Right renal cortex interstitium (tissue), 3 donors: ENCODE data around the gene SGCG. TPM values are rescaled to one million over a fixed set of nuclear protein-coding genes. Genes with fewer than 3 reads are reported as not detected.
"Not testable (repeated sequence)": the region's sequence is repeated elsewhere in the genome, so short reads cannot be mapped to it uniquely, and the experiment has no call there.

Source experiments
- DNase-seq, 3 donors: peaks; one replicate each; pipeline ENCODE4 v3.0.0-alpha.2; 2013; ENCODE audit warnings: low read depth in 3 of 3, low spot score in 2 of 3
- polyA plus RNA-seq, 3 donors: library from polyadenylated mRNA; unstranded; fragments of 120-200 nt; gene quantifications; one replicate each; pipeline ENCODE4 v1.2.1, GENCODE V29; 2013; ENCODE audit not compliant: insufficient read length in 3 of 3

The SGCG gene, protein sequence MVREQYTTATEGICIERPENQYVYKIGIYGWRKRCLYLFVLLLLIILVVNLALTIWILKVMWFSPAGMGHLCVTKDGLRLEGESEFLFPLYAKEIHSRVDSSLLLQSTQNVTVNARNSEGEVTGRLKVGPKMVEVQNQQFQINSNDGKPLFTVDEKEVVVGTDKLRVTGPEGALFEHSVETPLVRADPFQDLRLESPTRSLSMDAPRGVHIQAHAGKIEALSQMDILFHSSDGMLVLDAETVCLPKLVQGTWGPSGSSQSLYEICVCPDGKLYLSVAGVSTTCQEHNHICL
- 1 to 10 TPM; 3.8 to 5.1 (median 5.1) TPM for polyA plus RNA-seq

DNA sequence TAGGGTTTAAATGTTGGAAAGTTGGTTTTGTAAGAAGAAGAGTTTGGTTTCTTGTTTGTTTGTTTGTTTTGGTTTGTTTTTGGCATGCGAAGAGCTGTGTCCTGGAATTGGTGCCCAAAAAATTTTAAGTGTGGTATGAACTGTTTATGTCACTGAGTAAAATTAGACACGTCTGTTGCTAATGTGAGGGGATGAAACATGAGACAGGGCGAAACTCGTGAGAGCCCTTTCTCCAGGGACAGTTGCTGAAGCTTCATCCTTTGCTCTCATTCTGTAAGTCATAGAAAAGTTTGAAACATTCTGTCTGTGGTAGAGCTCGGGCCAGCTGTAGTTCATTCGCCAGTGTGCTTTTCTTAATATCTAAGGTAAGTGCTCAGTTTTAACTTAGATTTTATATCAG is at the start of gene SGCG:
TSS of gene SGCG (plus strand) at position 269 of the 400 bp plus-strand sequence. CDS start 22,716 bp downstream, outside the sequence.
- no peak for DNase-seq

DNA sequence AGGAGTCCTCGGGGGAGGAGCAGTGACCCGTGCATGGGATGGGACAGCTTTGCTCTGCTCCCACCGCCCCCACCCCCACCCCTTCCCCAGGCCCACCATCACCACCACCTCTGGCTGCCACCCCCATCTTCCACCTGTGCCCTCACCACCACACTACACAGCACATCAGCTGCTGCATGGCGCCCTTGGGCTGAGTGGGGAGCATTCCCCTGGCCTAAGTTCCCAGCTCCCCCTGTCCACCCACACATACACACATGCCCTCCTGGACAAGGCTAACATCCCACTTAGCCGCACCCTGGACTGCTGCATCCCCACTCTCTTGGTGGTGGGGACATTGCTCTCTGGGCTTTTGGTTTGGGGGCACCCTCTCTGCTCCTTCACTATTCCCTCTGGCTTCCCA is 46.2 kb upstream of the SGCG start:
- no peak for DNase-seq

DNA sequence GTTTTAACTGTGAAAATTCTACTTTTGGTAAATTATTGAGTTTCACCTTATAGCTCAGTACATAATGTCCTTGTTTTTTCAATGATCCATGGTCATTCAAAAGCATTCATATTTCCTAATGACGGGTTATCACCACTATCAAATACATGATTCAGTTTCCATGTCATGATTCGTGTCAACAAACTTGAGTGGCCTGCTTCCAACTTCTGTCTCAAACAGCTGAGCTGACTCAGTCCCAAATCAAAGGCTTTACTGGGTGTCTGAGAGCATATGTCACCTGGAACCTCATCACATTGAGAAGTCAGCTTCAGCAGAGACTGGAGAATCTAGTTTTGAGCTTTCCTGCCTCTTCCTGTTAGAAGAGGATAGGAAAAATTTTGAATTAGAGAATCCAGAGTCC is 40.3 kb upstream of the SGCG start:
- DNase-seq = no peak

DNA sequence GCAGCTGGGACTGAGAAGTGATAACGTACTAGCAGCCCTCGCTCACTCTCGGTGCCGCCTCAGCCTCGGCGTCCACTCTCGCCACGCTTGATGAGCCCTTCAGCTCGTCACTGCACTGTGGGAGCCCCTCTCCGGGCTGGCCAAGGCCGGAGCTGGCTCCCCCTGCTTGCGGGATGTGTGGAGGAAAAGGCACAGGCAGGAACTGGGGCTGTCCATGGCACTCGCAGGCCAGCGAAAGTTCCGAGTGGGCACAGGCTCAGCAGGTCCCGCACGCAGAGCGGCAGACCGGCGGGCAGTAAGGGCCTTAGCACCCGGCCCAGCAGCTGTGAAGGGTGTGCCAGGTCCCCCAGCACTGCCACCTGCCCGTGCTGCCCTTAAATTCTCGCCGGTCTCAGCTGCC is 38.8 kb upstream of the SGCG start:
- DNase-seq = no peak

DNA sequence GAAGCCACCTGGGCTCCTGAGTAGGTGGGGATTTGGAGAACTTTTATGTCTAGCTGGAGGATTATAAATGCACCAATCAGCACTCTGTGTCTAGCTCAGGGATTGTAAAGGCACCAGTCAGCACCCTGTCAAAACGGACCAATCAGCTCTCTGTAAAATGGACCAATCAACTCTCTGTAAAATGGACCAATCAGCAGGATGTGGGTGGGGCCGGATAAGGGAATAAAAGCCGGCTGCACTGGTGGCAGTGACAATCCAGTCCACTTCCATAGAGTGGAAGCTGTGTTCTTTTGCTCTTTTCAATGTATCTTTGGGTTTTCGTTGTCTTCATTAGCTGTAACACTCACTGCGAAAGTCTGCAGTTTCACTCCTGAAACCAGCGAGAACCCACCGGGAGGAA is 38.2 kb upstream of the SGCG start:
- DNase-seq = not testable (repeated sequence)

DNA sequence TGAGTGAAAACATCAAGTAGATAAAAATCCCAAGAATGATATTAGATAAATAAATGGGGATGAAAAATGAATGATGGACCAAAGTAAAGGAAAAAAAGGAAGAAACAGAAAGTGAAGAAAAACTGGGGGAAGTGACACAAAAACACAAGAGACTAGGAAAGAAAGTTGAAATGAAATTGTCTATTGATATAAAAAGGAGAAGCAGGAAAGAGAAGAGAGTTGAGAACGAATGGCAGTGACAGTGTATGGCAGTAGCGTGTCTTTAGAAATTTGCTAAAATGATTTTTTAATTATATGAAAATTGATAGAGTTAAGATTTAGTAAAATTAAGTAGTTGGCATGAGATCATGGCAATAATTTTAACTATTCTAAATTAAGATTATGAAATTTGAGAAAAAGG is 36.3 kb upstream of the SGCG start:
- no peak for DNase-seq

DNA sequence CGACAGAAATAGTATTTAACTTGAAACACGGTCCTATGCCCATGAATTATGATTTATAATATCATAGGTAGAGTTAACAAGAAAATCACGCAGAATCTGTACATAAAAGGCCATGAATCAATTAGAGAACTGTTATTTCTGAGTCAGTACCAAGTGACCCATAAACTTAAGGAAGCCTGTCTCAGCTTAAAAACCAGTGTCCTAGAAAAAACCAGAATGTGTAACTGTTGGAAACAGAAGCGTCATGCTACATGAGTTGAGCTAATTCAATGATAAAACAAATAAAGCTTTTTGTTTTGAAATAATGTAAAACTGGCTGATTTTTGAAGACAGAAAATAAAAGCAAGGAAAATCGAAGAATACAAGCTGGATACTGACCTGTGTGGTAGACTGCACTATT is 34.8 kb upstream of the SGCG start:
- no peak for DNase-seq

DNA sequence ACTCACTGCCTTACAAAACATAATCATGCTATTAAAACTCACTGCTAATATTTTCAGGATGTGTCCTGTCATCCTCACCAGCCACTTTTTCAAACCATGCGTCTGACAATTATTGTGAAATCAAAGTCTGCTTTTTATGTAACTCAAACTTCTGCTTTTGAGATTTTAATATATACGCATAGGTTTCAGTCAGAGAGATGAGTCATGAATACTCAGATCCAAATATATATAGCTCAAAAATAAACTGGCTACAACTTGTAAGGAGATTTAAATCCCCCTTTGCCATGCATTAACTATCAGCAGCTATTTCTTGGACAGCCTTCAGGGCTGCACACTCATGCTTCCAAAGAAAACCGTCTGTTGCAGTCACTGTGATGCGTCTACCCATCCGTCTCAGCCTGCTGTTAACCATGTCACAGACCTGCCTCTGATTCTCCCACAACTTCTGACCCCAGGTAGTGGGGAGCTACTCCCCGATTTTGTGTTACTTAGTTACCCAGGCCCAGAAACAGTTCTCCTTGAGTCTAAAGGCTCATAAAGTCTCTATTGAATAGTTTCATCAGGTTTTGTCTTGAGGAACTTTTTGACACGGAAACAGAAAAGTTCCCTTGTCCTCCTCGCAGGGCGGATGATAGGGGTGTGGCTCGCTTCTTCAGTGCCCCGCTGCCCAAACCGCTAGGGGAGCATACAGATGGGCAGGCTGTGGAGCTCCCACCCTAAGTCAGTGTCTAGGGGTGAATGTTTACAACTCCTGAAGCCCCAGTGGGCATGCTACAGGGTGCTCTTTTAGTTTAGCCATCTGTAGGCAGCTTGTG is 33.8 kb upstream of the SGCG start:
- DNase-seq = no peak

DNA sequence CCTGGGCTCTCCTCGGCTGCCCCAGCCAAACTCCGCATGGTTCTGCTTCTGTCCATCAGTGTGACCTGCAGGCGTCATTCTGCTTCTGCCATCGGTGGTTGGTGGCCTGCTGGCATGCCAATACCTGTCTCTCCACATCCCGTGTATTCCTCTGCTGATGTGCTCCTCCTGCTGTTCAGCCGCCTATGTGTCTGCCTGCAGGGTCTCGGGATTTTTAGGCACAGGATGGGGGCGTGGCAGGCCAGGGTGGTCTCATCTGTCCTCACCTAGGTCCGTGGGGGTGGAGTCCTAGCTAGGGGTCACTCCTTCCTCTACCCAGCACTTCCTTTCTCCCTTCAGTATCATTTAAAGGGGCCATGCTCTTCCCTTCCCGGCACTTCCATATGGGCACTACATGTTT is 33.0 kb upstream of the SGCG start:
- no peak for DNase-seq

DNA sequence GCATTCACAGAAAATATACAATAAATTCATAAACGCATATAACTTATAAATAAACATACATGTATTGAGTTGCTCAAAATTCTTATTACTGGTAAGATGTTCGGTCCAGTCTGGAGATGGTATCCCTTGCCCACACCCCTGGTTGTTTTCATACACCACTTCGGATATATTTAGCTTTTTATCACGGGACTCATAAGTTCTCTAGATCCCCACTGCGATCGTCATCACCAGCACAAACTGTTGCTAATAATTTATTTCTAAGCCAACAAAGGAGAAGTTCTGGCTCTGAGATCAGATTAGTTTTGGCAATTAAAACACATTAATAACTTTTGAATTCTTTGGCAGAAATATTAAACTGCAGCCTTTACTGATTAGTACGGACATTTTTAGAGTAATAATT is 23.0 kb upstream of the SGCG start:
- DNase-seq = no peak

DNA sequence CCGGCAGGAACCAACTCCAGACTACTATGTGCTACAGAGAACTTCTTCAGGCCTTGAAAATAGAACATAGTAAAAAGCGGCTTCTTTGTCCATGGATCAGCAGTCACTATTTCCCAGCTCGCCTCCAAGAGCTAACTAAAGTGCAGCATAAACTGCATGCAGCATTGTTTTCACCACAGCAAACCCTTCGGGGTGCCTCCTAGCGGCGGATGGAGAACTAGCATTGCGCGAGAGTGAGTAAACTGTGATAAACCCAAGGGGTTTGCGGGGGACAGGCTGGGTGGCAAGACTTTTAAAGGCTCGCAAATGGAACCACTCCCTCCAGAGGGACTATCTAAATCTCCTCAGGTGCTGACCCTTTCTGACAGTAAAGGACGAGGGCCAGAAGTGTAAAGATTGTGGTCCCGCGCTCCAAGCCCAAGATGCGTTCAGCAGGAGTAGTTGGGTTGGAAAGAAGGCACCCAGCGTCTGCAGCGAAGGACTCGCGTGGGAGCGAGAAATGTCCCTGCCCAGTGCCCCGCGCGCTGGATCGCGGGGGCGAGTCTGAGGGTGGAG is 21.5 kb upstream of the SGCG start:
- peak in 1 of 3 donors; percentile 45 for DNase-seq

DNA sequence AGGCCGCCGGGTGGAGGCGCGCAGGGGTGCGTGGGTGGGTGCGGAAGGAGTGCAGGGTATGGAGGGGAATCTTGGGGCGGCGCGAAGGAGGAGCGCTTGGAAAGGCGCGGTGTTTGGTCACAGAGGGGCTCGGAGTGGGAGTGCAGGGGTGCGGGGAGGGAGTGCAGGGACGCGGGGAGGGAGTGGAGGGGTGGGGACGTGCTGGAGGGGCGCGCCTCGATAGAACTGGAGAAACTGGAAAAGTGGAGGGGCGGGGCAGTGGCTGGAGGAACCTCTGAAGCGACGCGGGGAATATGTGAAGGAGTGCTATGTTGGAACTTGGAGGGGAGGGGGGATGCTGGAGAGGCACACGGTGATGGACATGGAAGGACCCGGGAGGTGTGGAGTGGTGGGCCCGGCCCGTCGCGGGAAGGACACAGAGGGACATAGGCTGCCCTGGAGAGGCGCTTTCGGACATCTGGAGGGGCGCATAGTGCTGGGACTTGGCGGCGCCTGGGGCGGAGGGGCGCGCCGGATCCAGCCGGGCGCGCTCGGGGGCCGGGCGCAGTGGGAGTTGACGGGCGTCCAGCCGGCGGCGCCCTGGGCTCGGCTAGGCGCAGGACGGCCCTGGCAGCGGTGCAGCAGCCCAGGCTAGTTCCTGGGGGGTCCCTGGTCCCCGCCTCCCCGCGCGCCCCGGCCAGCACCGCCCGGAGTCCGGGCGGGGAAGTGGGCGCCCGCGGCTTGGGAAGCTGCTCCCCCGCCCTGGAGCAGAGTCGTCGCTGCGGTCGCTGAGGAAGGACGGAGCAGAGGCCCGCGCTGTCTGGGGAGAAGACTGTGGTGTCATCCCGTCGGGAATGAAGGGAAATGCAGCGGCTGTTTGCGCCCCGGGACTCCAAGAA is 20.8 kb upstream of the SGCG start:
- DNase-seq = peak in 1 of 3 donors; percentile 26

DNA sequence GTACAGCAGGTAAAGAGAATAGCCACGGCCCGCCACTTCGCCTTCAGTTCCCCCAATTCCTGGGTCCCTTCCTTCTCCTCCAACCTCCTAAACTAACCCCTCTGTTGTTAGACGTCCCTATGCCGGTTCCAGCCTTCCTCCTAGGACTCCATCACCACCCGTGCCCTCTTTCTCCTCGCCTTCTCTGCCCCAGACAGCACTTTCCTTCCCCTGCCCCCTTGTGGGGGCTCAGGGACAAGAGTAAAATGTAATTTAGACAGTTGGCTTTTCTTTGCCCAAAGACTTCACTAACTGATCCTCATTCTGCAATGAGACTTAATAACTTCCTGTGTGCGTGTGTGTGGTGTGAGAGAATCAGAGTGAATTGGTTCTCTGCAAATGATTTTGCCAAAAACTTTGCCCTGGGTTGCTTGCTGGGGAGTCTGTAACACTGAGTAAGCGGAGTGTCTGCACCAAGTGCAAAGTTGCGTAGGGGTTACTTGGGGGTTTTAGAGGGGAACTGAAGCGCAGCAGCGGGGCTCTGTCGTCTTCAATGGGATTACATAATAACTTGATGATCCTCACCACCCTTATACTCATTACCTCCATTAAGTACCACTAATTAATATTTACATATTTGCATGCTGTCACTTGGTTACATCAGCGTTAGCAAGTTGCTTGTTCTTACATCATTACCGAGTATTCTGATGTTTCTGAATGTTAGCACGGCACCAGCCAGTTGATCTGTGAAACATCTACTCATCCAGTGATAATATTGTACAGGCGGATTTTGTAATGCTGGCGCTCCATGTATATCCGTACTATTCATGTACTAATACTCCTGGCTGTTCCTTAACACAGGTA is 19.9 kb upstream of the SGCG start:
- DNase-seq = no peak

DNA sequence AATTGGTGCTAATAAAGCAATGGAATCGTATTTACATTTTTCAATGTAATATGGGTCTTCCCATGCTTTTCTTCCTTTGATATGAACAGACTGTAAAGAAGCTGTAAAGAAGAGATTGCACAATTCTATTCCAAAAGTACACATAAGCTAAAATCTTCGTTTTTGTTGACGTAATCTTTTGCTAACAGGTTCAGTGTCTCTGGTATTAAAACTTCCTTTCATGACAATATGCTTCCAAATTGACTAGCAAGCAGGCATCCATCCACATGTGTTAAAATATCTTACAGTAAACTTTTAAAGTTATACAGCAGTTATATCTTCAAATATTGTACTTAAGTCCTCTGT is 19.3 kb upstream of the SGCG start:
- no peak for DNase-seq

DNA sequence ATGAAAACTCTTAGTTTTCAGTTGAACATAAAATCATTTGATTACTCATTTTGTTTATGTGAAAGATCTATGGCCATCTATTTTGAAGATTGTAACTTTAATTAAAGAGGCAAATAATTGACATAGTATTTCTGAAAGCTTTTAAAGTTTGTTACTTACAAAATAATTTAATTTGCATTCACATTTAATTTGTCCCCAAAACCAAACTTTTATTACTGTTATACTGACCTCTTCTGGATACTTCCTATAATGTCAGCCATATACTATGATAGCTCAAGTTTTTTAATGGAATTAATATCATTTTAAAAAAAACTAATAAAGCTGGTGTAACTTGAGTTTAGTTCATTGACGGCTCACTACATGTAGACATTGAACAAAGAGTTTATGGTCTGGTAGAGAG is 4.9 kb upstream of the SGCG start:
- no peak for DNase-seq

DNA sequence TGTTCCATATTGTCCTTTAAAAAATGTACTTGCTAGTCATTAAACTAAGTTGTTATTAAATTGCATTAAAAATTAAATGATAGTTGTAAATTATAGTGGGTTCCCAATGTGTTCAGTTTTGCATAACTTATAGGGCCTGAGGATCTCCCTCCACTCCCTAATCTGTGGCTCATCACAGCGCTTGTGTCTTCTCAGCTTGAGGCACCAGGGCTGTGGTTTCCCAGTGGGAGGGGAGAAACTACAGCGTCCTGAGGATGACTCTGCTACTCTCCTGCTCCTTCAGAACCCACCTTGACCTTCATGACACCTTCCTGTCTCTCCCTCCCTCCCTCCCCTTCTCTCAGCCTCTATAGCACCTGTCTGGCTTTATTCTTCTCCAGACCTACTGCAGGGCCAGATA is 1.4 kb downstream of the SGCG start:
- DNase-seq = no peak

DNA sequence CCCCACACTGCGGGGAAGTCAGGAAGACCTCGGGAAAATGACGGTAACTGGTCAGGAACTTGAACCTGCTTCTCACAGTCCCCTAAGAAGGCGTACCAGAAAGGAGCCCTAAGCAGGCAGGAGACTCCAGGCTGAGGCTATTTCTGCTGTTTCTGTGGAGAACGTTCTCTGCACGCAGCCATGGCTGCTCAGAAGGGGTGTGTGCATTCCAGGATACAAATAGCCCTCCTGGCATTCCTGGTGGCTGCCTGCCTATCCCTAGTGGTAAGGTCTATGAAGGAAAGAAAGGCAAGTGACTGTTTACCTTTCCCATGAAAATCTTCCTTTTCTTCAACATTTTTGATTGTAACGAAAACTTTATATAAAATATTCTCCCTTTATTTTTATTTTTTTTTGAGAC is 2.5 kb downstream of the SGCG start:
- DNase-seq = no peak

DNA sequence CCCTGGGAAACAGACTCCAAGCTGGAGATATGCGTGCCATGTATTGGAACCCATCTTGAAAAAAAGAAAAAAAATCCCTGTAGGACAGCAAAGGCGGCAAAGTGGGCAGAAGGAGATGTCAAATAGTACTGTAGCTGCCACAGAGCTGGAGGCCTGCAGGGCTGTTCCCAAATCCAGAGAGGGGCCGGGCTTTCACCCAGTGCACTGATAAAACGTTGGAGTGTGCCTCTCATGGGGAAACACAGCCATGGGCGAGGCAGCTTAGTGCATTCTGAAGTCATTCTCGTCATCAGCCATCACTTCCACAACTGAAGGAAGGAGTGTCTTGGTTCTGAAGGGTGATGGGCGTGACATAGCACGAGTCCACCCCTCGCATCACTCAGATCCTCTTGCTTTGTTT is 4.8 kb downstream of the SGCG start:
- no peak for DNase-seq

DNA sequence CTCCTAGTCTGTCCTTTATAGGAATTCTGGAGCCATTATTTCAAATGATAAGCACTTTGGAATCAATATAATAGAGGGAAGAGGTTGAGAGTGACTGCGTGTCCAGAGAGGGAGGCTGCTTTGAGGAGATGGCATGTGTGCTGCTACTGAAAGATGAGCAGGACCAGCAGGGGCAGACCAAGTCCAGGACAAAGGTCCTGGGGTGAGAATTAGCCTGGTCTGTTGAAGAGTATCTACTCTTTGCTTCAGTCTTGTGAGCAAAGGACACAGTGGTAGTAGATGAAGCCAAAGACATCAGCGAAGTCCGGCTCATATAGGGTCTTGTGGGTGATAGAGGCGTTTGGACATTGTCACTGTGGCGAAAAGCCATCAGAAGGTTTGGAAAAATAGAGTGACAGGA is 21.1 kb downstream of the SGCG start:
- no peak for DNase-seq

DNA sequence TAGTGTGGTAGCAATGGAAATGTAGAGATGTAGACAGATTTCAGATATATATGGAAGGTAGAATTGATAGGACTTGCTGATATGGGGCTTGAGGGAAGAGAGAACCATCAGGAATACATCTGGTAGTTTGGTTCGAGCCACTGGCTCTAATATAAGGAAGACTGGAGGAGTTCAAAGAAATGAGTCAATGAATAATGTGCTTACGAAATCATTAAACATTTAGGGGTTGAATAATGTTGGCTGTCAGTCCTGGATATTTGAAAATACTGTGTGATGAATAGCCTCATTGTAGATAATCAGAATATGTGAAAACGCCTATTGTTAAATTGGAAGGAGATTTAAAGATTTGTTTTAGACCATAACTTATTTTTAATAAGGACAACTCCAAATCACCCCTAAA is 21.6 kb downstream of the SGCG start:
- no peak for DNase-seq
